Skeletal muscle satellite cell (primary cell): Measurements from ENCODE around the gene GYS1.
"Not testable (repeated sequence)": the region's sequence is repeated elsewhere in the genome, so short reads cannot be mapped to it uniquely, and the experiment has no call there.

Experiments
- H3K27me3 ChIP-seq: 2 replicates; pipeline ENCODE4 v1.7.0; 2013; ENCODE audit warnings: low read length; ENCODE audit not compliant: control insufficient read depth, insufficient read depth
- H3K36me3 ChIP-seq: 2 replicates; pipeline ENCODE4 v1.7.0; 2013; ENCODE audit warnings: mild to moderate bottlenecking, control low read depth, low read length; ENCODE audit not compliant: insufficient read depth
- H3K4me1 ChIP-seq: 2 replicates; pipeline ENCODE4 v1.7.0; 2013; ENCODE audit warnings: low read length; ENCODE audit not compliant: control insufficient read depth, insufficient read depth
- H3K4me2 ChIP-seq: 2 replicates; pipeline ENCODE4 v1.7.0; 2013; ENCODE audit warnings: mild to moderate bottlenecking, low read length
- H3K4me3 ChIP-seq: 2 replicates; pipeline ENCODE4 v1.7.0; 2013; ENCODE audit warnings: low read length
- H3K9ac ChIP-seq: 2 replicates; pipeline ENCODE4 v1.7.0; 2013; ENCODE audit warnings: mild to moderate bottlenecking, low read depth, low read length, moderate library complexity
- H3K9me3 ChIP-seq: replicated peaks from 2 replicates; pipeline ENCODE4 v1.7.0; 2013; ENCODE audit warnings: mild to moderate bottlenecking, control low read depth, low read length

The GYS1 gene

GRCh38 chr19:48943081-48943480, 50.0 kb downstream of the GYS1 start:
- Histone ChIP-seq H3K4me2 (no peak overlapping the region), H3K27me3 (no peaks in the 10 kb centered on the region), H3K4me3 (no peak overlapping the region)

GRCh38 chr19:48940902-48941301, 52.2 kb downstream of the GYS1 start:
- no peaks in the 10 kb centered on the region for H3K27me3 ChIP-seq

More at GRCh38 chr19:48943081-48943480, 50.0 kb downstream of the GYS1 start:
- Histone ChIP-seq H3K9ac (no peak overlapping the region), H3K9me3 (peaks cover 3% of the 10 kb centered on the region), H3K4me1 (no peaks in the 10 kb centered on the region), H3K36me3 (no peaks in the 10 kb centered on the region)

GRCh38 chr19:48938256-48938655, 54.9 kb downstream of the GYS1 start:
- no peaks in the 10 kb centered on the region for H3K36me3 ChIP-seq
- peaks cover 7% of the 10 kb centered on the region for H3K4me1 ChIP-seq
- H3K9me3 ChIP-seq, result peaks cover 3% of the 10 kb centered on the region
- no peak overlapping the region for H3K4me3 ChIP-seq
- no peak overlapping the region for H3K9ac ChIP-seq
- H3K4me2 ChIP-seq, result no peak overlapping the region
- peaks cover 1% of the 10 kb centered on the region for H3K27me3 ChIP-seq

More at GRCh38 chr19:48940902-48941301, 52.2 kb downstream of the GYS1 start:
- H3K4me2 ChIP-seq, result no peak overlapping the region
- no peaks in the 10 kb centered on the region for H3K4me1 ChIP-seq
- no peaks in the 10 kb centered on the region for H3K36me3 ChIP-seq
- peaks cover 3% of the 10 kb centered on the region for H3K9me3 ChIP-seq
- no peak overlapping the region for H3K9ac ChIP-seq
- no peak overlapping the region for H3K4me3 ChIP-seq

- H3K36me3 ChIP-seq, result no peaks in the 10 kb centered on the region
- H3K9me3 ChIP-seq, result no peaks in the 10 kb centered on the region
- H3K27me3 ChIP-seq, result peaks cover 9% of the 10 kb centered on the region
- peaks cover 8% of the 10 kb centered on the region for H3K4me1 ChIP-seq
- no peak overlapping the region for H3K4me3 ChIP-seq
- no peak overlapping the region for H3K4me2 ChIP-seq
- no peak overlapping the region for H3K9ac ChIP-seq
Measured at GRCh38 chr19:48935864-48936263, 57.2 kb downstream of the GYS1 start.

- no peaks in the 10 kb centered on the region for H3K9me3 ChIP-seq
- H3K4me3 ChIP-seq, result no peak overlapping the region
- H3K27me3 ChIP-seq, result peaks cover 9% of the 10 kb centered on the region
- H3K9ac ChIP-seq, result no peak overlapping the region
- no peaks in the 10 kb centered on the region for H3K36me3 ChIP-seq
- peaks cover 8% of the 10 kb centered on the region for H3K4me1 ChIP-seq
- no peak overlapping the region for H3K4me2 ChIP-seq
Measured at GRCh38 chr19:48934837-48935236, 58.3 kb downstream of the GYS1 start.

GRCh38 chr19:48933382-48933932, 59.7 kb downstream of the GYS1 start, which contains the start of gene DHDH:
TSS of gene DHDH (plus strand) at chr19:48933699. CDS start at chr19:48933722, 23 bp downstream.
- H3K9ac ChIP-seq, result peak within 1 kb of the TSS; percentile 3
- no peaks in the 10 kb centered on the region for H3K36me3 ChIP-seq

GRCh38 chr19:48928164-48929025, 64.7 kb downstream of the GYS1 start:
- Histone ChIP-seq H3K4me2 (no peak overlapping the region), H3K9me3 (no peaks in the 10 kb centered on the region), H3K36me3 (no peaks in the 10 kb centered on the region), H3K4me3 (no peak overlapping the region), H3K27me3 (peaks cover 9% of the 10 kb centered on the region), H3K4me1 (peaks cover 30% of the 10 kb centered on the region), H3K9ac (no peak overlapping the region)

More at GRCh38 chr19:48933382-48933932, 59.7 kb downstream of the GYS1 start, which contains the start of gene DHDH:
- Histone ChIP-seq H3K4me2 (peak within 1 kb of the TSS; percentile 92), H3K27me3 (peaks cover 9% of the 10 kb centered on the region), H3K9me3 (no peaks in the 10 kb centered on the region), H3K4me3 (peak within 1 kb of the TSS; percentile 68), H3K4me1 (peaks cover 9% of the 10 kb centered on the region)

- not testable (repeated sequence) for H3K4me2 ChIP-seq, H3K9ac ChIP-seq, H3K4me3 ChIP-seq, H3K27me3 ChIP-seq, H3K9me3 ChIP-seq, H3K36me3 ChIP-seq
- H3K4me1 ChIP-seq, result peaks cover 27% of the 10 kb centered on the region
Measured at GRCh38 chr19:48927692-48928091, 65.4 kb downstream of the GYS1 start.

- Histone ChIP-seq H3K4me2 (peak overlapping the region; percentile 19), H3K4me3 (no peak overlapping the region), H3K9me3 (no peaks in the 10 kb centered on the region), H3K4me1 (peaks cover 27% of the 10 kb centered on the region), H3K9ac (peak overlapping the region; percentile 22), H3K36me3 (peaks cover 10% of the 10 kb centered on the region), H3K27me3 (no peaks in the 10 kb centered on the region)
Measured at GRCh38 chr19:48926909-48927308, 66.2 kb downstream of the GYS1 start.

- not testable (repeated sequence) for H3K9me3 ChIP-seq, H3K9ac ChIP-seq, H3K27me3 ChIP-seq, H3K4me2 ChIP-seq, H3K4me3 ChIP-seq
- H3K36me3 ChIP-seq, result peaks cover 19% of the 10 kb centered on the region
- H3K4me1 ChIP-seq, result peaks cover 27% of the 10 kb centered on the region
Measured at GRCh38 chr19:48925890-48926289, 67.2 kb downstream of the GYS1 start.

GRCh38 chr19:48925240-48925843, 67.8 kb downstream of the GYS1 start:
- peak overlapping the region; percentile 26 for H3K9ac ChIP-seq
- H3K4me3 ChIP-seq, result no peak overlapping the region
- peaks cover 27% of the 10 kb centered on the region for H3K4me1 ChIP-seq
- H3K27me3 ChIP-seq, result no peaks in the 10 kb centered on the region
- no peak overlapping the region for H3K4me2 ChIP-seq
- H3K36me3 ChIP-seq, result peaks cover 24% of the 10 kb centered on the region
- H3K9me3 ChIP-seq, result no peaks in the 10 kb centered on the region
